Dendritic cell treated with granulocyte-macrophage colony-stimulating factor and Interleukin-4, amounts not matched to agents 40 ng/mL and 50 ng/mL, for 4 days (primary cell): Measurements from ENCODE around the gene SERPINB6.
A peak's percentile ranks its signal among the peaks of the same experiment; 100 is the strongest.

ENCODE experiments used
- H3K27ac Mint-ChIP-seq: one replicate; pipeline ENCODE4 v1.8.0; 2022; ENCODE audit warnings: mild to moderate bottlenecking, mixed read lengths
- H3K27me3 Mint-ChIP-seq: one replicate; pipeline ENCODE4 v1.8.0; 2022; ENCODE audit warnings: mild to moderate bottlenecking, mixed read lengths
- H3K36me3 Mint-ChIP-seq: one replicate; pipeline ENCODE4 v1.8.0; 2022; ENCODE audit warnings: low read depth, mixed read lengths
- H3K4me1 Mint-ChIP-seq: one replicate; pipeline ENCODE4 v1.8.0; 2022; ENCODE audit warnings: low read depth, mixed read lengths
- H3K4me3 Mint-ChIP-seq: one replicate; pipeline ENCODE4 v1.8.0; 2022; ENCODE audit warnings: mild to moderate bottlenecking, moderate library complexity, mixed read lengths
- H3K9me3 Mint-ChIP-seq: one replicate; pipeline ENCODE4 v1.8.0; 2022; ENCODE audit warnings: mixed read lengths
- intact Hi-C: fragments of 100-400 bp; cut with micrococcal nuclease; formaldehyde crosslinking; loops from one replicate; pipeline ENCODE4 v1.15.0; 2022

The SERPINB6 gene

GRCh38 chr6:2964793-2965505 is 6.4 kb downstream of the SERPINB6 start:
- H3K36me3 Mint-ChIP-seq: peaks cover 39% of the 10 kb centered on the region
- peaks cover 64% of the 10 kb centered on the region for H3K4me1 Mint-ChIP-seq
- H3K27me3 Mint-ChIP-seq: no peaks in the 10 kb centered on the region
- intact Hi-C loops: no loop called here
- H3K4me3 Mint-ChIP-seq: no peak overlapping the region
- H3K27ac Mint-ChIP-seq: no peak overlapping the region
- H3K9me3 Mint-ChIP-seq: no peaks in the 10 kb centered on the region

- intact Hi-C loops: no loop called here
- peaks cover 66% of the 10 kb centered on the region for H3K4me1 Mint-ChIP-seq
- H3K9me3 Mint-ChIP-seq: no peaks in the 10 kb centered on the region
- no peak overlapping the region for H3K27ac Mint-ChIP-seq
- no peak overlapping the region for H3K4me3 Mint-ChIP-seq
- no peaks in the 10 kb centered on the region for H3K27me3 Mint-ChIP-seq
- peaks cover 49% of the 10 kb centered on the region for H3K36me3 Mint-ChIP-seq
Measured at GRCh38 chr6:2963756-2964155, 7.6 kb downstream of the SERPINB6 start.

- peaks cover 45% of the 10 kb centered on the region for H3K36me3 Mint-ChIP-seq
- no peaks in the 10 kb centered on the region for H3K27me3 Mint-ChIP-seq
- peaks cover 67% of the 10 kb centered on the region for H3K4me1 Mint-ChIP-seq
- intact Hi-C loops: no loop called here
- H3K4me3 Mint-ChIP-seq: no peak overlapping the region
- H3K9me3 Mint-ChIP-seq: no peaks in the 10 kb centered on the region
- peak overlapping the region; percentile 74 for H3K27ac Mint-ChIP-seq
Measured at GRCh38 chr6:2962636-2963035, 8.7 kb downstream of the SERPINB6 start.

GRCh38 chr6:2962004-2962403 is 9.4 kb downstream of the SERPINB6 start:
- intact Hi-C loops: no loop called here
- peaks cover 67% of the 10 kb centered on the region for H3K4me1 Mint-ChIP-seq
- no peaks in the 10 kb centered on the region for H3K9me3 Mint-ChIP-seq
- peak overlapping the region; percentile 35 for H3K4me3 Mint-ChIP-seq
- H3K36me3 Mint-ChIP-seq: peaks cover 50% of the 10 kb centered on the region
- H3K27me3 Mint-ChIP-seq: no peaks in the 10 kb centered on the region
- peak overlapping the region; percentile 74 for H3K27ac Mint-ChIP-seq

GRCh38 chr6:2961506-2961905 is 9.9 kb downstream of the SERPINB6 start:
- Mint-ChIP-seq H3K36me3 (peaks cover 54% of the 10 kb centered on the region), H3K27me3 (no peaks in the 10 kb centered on the region), H3K4me1 (peaks cover 67% of the 10 kb centered on the region), H3K4me3 (no peak overlapping the region), H3K27ac (peak overlapping the region; percentile 74), H3K9me3 (no peaks in the 10 kb centered on the region)
- intact Hi-C loops: no loop called here

GRCh38 chr6:2960935-2961334 is 10.4 kb downstream of the SERPINB6 start:
- Mint-ChIP-seq H3K4me3 (no peak overlapping the region), H3K27ac (peak overlapping the region; percentile 60), H3K4me1 (peaks cover 67% of the 10 kb centered on the region), H3K36me3 (peaks cover 54% of the 10 kb centered on the region), H3K27me3 (no peaks in the 10 kb centered on the region), H3K9me3 (no peaks in the 10 kb centered on the region)
- intact Hi-C loops: no loop called here

GRCh38 chr6:2959909-2960719 is 11.3 kb downstream of the SERPINB6 start:
- intact Hi-C loops: no loop called here
- no peaks in the 10 kb centered on the region for H3K9me3 Mint-ChIP-seq
- peaks cover 59% of the 10 kb centered on the region for H3K36me3 Mint-ChIP-seq
- no peak overlapping the region for H3K4me3 Mint-ChIP-seq
- peak overlapping the region; percentile 60 for H3K27ac Mint-ChIP-seq
- H3K27me3 Mint-ChIP-seq: no peaks in the 10 kb centered on the region
- H3K4me1 Mint-ChIP-seq: peaks cover 67% of the 10 kb centered on the region

GRCh38 chr6:2958776-2959175 is 12.6 kb downstream of the SERPINB6 start:
- no peaks in the 10 kb centered on the region for H3K9me3 Mint-ChIP-seq
- no peaks in the 10 kb centered on the region for H3K27me3 Mint-ChIP-seq
- H3K27ac Mint-ChIP-seq: peak overlapping the region; percentile 86
- intact Hi-C loops: no loop called here
- no peak overlapping the region for H3K4me3 Mint-ChIP-seq
- peaks cover 68% of the 10 kb centered on the region for H3K36me3 Mint-ChIP-seq
- H3K4me1 Mint-ChIP-seq: peaks cover 65% of the 10 kb centered on the region

GRCh38 chr6:2958331-2958711 is 13.0 kb downstream of the SERPINB6 start:
- Mint-ChIP-seq H3K4me3 (peak overlapping the region; percentile 34), H3K4me1 (peaks cover 61% of the 10 kb centered on the region), H3K36me3 (peaks cover 67% of the 10 kb centered on the region), H3K27ac (peak overlapping the region; percentile 86), H3K27me3 (no peaks in the 10 kb centered on the region), H3K9me3 (no peaks in the 10 kb centered on the region)
- intact Hi-C loops: no loop called here

- peaks cover 72% of the 10 kb centered on the region for H3K36me3 Mint-ChIP-seq
- H3K4me1 Mint-ChIP-seq: peaks cover 61% of the 10 kb centered on the region
- no peaks in the 10 kb centered on the region for H3K27me3 Mint-ChIP-seq
- intact Hi-C loops: no loop called here
- H3K4me3 Mint-ChIP-seq: peak overlapping the region; percentile 34
- H3K9me3 Mint-ChIP-seq: no peaks in the 10 kb centered on the region
- peak overlapping the region; percentile 86 for H3K27ac Mint-ChIP-seq
Measured at GRCh38 chr6:2957696-2958330, 13.6 kb downstream of the SERPINB6 start.

GRCh38 chr6:2956930-2957685 is 14.3 kb downstream of the SERPINB6 start:
- H3K27me3 Mint-ChIP-seq: no peaks in the 10 kb centered on the region
- H3K4me3 Mint-ChIP-seq: no peak overlapping the region
- H3K9me3 Mint-ChIP-seq: no peaks in the 10 kb centered on the region
- intact Hi-C loops: no loop called here
- H3K36me3 Mint-ChIP-seq: peaks cover 79% of the 10 kb centered on the region
- peaks cover 60% of the 10 kb centered on the region for H3K4me1 Mint-ChIP-seq
- H3K27ac Mint-ChIP-seq: peak overlapping the region; percentile 86

GRCh38 chr6:2953098-2953497 is 18.3 kb downstream of the SERPINB6 start:
- intact Hi-C loops: no loop called here
- H3K4me1 Mint-ChIP-seq: peaks cover 32% of the 10 kb centered on the region

GRCh38 chr6:2952557-2953095 is 18.7 kb downstream of the SERPINB6 start:
- Mint-ChIP-seq H3K27me3 (no peaks in the 10 kb centered on the region), H3K4me1 (peaks cover 27% of the 10 kb centered on the region), H3K9me3 (no peaks in the 10 kb centered on the region), H3K4me3 (peak overlapping the region; percentile 14), H3K27ac (peak overlapping the region; percentile 94), H3K36me3 (peaks cover 93% of the 10 kb centered on the region)
- intact Hi-C loops: loop anchor here (1.0 kb wide), 1 partner anchor 37 kb away; no protein-coding TSS in a partner anchor

More at GRCh38 chr6:2953098-2953497, 18.3 kb downstream of the SERPINB6 start:
- H3K27me3 Mint-ChIP-seq: no peaks in the 10 kb centered on the region
- H3K9me3 Mint-ChIP-seq: no peaks in the 10 kb centered on the region
- H3K36me3 Mint-ChIP-seq: peaks cover 93% of the 10 kb centered on the region
- peak overlapping the region; percentile 94 for H3K27ac Mint-ChIP-seq
- no peak overlapping the region for H3K4me3 Mint-ChIP-seq
